Retinal pigment epithelial cell (primary cell): ENCODE results near the gene PCK1.

Source experiments
- DNase-seq: peaks from one replicate; pipeline ENCODE4 v3.0.0-alpha.2; 2010; ENCODE audit warnings: low read depth
- H3K4me3 ChIP-seq: 2 replicates; pipeline ENCODE4 v1.5.1; 2011; ENCODE audit warnings: mild to moderate bottlenecking, low read length, control low read depth, moderate library complexity
- TF ChIP-seq, protein P1 (sequence below): conservative IDR thresholded peaks from 2 replicates; pipeline ENCODE4 v1.5.1; 2011; ENCODE audit warnings: low read depth, low read length, control low read depth, inconsistent platforms

PCK1 gene

DNA sequence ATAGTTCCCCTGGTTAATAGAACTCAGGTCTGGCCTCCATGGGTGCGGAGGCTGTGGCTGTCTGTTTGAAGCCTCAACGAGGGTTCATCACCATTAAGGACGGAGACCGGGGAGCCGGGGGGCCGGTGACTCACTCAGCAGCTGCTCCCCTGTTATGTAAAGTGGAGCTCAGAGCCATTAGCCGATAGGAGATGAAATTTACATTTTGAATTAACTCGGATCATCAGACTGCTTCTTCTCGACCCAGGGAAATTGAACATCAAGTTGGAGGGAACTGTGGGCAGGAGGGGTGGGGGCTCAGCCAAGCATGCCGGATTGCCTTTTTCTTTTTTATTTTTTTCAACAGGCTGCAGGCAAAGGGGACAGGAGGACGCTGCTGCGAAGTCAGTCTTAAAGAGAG is 12.3 kb downstream of the PCK1 start:
- no peak overlapping the region for H3K4me3 ChIP-seq
- no peak for DNase-seq

DNA sequence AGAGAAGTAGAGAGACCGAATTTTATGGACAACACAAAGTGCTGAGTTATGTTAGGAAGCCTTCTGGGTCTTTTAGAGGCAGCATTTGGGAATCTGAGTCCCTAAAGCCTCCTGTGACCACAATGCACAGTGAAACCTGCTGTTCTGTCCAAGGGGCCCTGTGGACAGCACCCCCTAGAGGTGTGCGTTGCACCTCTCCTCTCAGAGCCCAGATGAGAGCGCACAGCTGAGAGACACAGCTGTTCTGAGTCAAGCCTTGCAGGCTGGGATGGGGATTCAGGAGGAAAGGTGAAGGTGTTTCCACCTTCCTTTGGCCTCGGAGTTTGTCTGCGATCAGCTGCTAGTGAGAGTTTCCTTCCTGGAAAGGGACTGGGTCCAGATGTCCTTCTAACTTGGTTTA is 13.0 kb downstream of the PCK1 start:
- TF ChIP-seq, protein P1, sequence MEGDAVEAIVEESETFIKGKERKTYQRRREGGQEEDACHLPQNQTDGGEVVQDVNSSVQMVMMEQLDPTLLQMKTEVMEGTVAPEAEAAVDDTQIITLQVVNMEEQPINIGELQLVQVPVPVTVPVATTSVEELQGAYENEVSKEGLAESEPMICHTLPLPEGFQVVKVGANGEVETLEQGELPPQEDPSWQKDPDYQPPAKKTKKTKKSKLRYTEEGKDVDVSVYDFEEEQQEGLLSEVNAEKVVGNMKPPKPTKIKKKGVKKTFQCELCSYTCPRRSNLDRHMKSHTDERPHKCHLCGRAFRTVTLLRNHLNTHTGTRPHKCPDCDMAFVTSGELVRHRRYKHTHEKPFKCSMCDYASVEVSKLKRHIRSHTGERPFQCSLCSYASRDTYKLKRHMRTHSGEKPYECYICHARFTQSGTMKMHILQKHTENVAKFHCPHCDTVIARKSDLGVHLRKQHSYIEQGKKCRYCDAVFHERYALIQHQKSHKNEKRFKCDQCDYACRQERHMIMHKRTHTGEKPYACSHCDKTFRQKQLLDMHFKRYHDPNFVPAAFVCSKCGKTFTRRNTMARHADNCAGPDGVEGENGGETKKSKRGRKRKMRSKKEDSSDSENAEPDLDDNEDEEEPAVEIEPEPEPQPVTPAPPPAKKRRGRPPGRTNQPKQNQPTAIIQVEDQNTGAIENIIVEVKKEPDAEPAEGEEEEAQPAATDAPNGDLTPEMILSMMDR: peak; percentile 11
- DNase-seq: no peak
- no peak overlapping the region for H3K4me3 ChIP-seq

More for the DNA sequence above, 12.3 kb downstream of the PCK1 start:
- TF ChIP-seq, protein P1: no peak

DNA sequence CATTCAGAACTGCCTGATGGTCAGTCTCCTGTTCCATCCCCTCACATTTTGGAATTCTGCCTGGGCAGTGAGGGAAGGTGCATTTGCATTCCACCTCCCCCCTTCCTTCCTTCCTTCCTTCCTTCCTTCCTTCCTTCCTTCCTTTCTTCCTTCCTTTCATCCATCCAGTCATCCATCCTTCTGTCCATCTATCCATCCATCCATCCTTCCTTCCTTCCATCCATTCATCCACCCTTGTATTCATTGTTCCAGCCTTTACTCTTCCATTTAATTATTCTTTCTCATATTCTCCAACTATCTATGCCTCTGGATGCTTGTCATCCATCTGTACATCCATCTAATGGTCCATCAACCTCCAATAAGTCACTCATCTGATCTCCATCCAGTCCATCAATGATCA is 14.0 kb downstream of the PCK1 start:
- no peak overlapping the region for H3K4me3 ChIP-seq
- DNase-seq: no peak
- TF ChIP-seq, protein P1: no peak

DNA sequence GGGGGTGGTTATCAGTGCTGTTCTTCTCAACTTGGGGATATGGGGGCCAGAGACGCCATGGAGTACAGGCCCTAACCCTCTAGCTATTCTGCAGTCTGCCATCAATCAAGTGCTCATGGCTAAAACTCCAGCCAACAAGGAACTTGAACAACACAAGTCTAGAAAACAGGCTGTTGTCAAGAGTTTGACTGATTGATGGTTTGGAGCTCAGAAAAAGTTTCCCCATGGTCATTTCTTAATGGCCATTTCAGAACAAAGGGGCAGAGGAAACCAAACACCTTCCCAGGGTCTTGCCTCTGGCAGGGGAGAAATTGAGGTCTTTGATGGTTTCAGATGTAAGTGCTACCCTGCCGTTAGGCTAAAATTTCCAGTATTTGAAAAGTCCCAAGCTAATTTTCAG is 15.1 kb downstream of the PCK1 start:
- no peak overlapping the region for H3K4me3 ChIP-seq
- TF ChIP-seq, protein P1: no peak
- no peak for DNase-seq

DNA sequence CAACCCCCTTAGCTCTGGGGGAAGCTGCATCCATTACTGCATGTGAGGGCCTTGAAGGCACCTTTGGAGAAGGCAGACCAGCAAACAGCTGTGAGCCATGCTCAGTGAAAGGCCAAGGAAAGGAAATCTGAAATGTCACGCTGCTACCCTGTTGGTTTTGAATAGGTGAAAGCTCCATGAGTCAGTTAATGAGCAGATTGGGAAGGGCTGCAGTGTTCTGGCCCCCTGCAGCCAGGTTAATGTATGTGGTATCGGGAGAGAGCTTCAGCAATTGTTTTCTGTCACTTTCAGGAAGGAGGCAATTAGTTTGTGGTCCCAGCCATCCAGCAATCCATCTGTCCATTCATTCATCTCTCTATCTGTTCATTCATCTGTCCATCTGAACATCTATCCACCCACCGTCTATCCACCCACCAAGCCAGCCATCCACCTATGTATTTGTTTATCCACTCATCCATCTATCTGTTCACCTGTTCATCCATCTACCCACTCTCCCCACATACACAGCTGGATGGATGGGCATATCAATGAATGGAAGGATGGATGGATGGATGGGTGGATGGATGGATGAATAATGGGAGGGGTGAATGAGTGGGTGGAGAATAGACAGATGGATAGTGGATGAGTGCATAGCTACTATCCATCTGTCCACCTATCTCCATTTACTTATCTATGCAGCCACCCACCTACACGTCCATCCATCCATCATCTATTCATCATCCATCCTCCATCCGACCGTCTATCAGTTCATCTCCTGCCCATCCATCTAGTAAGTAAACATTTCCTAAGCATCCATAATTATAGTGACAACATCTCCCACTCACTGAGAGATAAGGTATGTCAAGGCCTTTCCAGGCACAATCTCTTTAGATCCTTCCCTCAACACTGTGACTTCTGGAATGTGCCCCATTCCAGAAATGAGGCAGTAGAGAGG is 16.0 kb downstream of the PCK1 start:
- TF ChIP-seq, protein P1: no peak
- DNase-seq: no peak
- H3K4me3 ChIP-seq: no peak overlapping the region

DNA sequence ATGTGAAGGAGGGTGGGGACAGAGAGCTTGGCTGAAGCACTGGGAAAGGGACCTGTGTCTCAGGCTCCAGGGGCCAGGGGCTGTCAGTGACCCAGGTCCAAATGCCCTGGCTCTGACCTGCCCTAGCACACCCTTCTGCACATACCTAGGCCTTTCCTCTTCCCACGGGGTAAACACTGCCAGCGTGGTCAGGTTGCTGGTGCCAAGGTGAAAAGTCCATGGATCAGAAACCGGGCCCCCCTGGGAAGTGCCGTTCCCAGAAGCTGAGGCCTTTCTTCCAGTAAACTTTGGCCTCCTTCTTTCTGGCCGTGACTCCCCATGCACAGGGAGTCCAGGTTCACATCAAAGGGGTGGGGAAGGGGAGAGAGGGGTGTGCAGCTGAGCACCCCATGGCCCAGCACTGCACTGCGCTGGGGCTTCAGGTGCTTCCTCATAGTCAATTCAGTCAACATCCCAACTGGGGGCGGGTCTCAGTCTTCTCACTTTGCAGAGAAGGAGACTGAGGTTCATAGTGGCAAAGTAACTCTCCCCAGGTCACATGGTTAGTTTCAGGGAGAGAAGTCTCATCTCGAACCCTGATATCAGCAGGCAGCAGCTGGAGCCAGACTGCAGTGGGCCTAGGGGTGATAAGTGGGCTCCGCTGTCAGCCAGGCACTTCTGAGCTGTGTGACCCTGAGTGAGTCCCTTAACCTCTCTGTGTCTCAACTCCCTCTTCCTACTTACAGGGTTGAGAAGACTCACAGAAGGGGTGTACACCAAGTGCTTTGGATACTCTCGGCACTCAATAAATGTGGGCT is 17.0 kb downstream of the PCK1 start:
- TF ChIP-seq, protein P1: no peak
- H3K4me3 ChIP-seq: no peak overlapping the region
- DNase-seq: no peak
